ENCODE data around the gene CACNB4.

Gene CACNB4

DNA sequence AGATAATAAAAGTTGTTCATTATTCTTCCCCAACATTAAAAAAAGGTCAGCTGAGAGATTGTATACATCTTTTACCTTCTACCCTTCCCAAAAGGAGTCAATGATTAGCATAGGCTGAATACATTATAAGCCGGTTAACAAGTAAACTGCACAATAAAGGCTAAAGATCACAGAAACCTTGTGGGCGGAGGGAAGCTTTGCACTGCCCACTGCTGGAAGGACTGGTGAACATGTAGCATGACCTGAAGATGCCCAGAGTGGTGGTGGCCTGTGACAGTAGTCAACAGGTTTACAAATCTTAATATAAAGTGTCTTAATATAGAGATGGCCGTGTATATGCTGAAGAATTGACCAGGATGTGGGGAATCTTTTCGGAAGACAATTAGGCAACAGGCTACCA is 306.3 kb downstream of the CACNB4 start:
- DNase-seq (ENCODE audit: low read depth in 3 of 3, low spot score in 1 of 3), result no peak

DNA sequence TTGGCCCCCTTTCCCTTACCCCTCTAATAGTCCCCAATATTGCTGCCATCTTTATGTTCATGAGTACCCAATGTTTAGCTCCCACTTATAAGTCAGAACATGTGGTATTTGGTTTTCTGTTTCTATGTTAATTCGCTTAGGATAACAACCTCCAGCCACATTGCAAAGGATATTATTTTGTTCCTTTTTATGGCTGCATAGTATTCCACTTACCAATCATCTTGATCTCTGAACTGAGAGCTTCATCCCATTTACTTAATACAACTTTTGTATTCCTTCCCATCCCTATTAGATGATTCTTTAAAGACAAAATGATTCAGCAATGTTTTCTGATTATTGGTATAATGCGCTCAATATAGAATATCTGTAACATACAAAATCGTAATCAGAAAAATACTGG is 307.3 kb downstream of the CACNB4 start:
- no peak for DNase-seq (ENCODE audit: low read depth in 3 of 3, low spot score in 1 of 3)

DNA sequence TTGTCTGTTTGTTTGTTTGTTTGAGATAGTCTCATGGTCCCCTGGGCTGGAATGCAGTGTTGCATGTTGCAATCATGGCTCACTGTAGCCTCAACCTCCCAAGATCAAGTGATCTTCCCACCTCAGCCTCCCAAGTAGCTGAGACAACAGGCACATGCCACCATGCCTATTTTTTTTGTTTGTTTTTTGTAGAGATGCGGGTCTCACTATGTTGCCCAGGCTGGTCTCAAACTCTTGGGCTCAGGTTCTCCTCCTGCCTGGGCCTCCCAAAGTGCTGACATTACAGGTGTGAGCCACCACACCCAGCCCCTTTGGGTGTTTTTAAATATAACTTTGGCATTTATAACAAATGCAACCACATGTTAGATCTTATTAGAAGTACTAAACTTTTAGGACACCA is 308.2 kb downstream of the CACNB4 start:
- DNase-seq (ENCODE audit: low read depth in 3 of 3, low spot score in 1 of 3), result no peak

- DNase-seq (ENCODE audit: low read depth in 3 of 3, low spot score in 1 of 3), result no peak
Measured at GRCh38 chr2:151789055-151789834, 309.6 kb downstream of the CACNB4 start.

GRCh38 chr2:151786483-151786882 is 312.4 kb downstream of the CACNB4 start:
- DNase-seq (ENCODE audit: low read depth in 3 of 3, low spot score in 1 of 3), result no peak

DNA sequence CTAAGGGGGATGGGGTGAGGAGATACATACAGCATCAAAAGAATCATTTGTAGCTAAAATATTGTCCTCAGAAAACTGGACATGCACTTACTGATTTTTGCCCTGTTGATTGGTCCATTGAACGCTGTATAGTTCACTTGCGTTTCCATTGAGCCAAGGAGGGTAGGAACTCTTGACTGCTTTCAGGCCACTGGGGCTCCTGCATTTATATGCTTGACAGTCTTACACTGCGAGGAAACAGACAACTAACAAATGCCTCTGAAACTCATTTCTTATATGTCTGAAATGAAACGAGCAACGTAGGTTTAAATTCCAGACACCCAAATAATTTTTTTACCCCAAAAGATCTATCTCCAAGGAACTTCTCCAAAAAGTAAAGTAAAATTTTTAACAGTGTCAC is 312.8 kb downstream of the CACNB4 start:
- no peak for DNase-seq (ENCODE audit: low read depth in 3 of 3, low spot score in 1 of 3)

DNA sequence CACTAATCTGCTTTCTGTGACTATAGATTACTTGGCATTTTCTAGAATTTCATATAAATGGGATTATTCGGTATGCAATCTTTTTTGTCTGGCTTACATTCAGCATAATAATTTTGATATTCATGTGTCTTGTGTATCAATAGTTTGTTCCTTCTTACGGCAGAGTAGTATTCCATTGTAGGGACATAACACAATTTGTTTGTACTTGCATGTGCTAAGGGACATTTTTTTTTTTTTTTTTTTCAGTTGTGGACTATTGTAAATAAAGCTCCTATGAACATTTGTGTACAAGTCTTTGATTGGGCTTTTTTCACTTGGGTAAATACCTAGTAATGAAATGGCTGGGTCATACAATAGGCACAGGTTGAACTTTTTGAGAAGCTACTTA is 315.7 kb downstream of the CACNB4 start:
- no peak for DNase-seq (ENCODE audit: low read depth in 3 of 3, low spot score in 1 of 3)
